HG02610 (cell line): ENCODE measurements around the gene TBC1D9.

Experiments used
- ATAC-seq: cut with Tn5 transposase; IDR thresholded peaks from one replicate; pipeline ENCODE4 v1.9.1; 2021; ENCODE audit warnings: mild to moderate bottlenecking, moderate library complexity; ENCODE audit not compliant: unreplicated experiment

Gene TBC1D9

GRCh38 chr4:140726776-140727500 is 29.2 kb downstream of the TBC1D9 start:
- ATAC-seq, result no peak

GRCh38 chr4:140725556-140725955 is 30.6 kb downstream of the TBC1D9 start:
- no peak for ATAC-seq

GRCh38 chr4:140724760-140725159 is 31.4 kb downstream of the TBC1D9 start:
- ATAC-seq, result no peak

GRCh38 chr4:140720387-140721304 is 35.5 kb downstream of the TBC1D9 start:
- peak; percentile 42 for ATAC-seq

- peak; percentile 46 for ATAC-seq
These were observed 36.5 kb downstream of the TBC1D9 start for GRCh38 chr4:140719686-140720085.

- ATAC-seq, result no peak
These were observed 37.2 kb downstream of the TBC1D9 start for GRCh38 chr4:140719022-140719421.

- ATAC-seq, result no peak
These were observed 37.8 kb downstream of the TBC1D9 start for GRCh38 chr4:140718241-140718952.

GRCh38 chr4:140717313-140717712 is 38.9 kb downstream of the TBC1D9 start:
- ATAC-seq, result no peak

- no peak for ATAC-seq
These were observed 41.1 kb downstream of the TBC1D9 start for GRCh38 chr4:140715119-140715518.

GRCh38 chr4:140711910-140712309 is 44.3 kb downstream of the TBC1D9 start:
- ATAC-seq, result no peak

- no peak for ATAC-seq
These were observed 45.1 kb downstream of the TBC1D9 start for GRCh38 chr4:140710908-140711622.

- no peak for ATAC-seq
These were observed 48.9 kb downstream of the TBC1D9 start for GRCh38 chr4:140707325-140707724.

- ATAC-seq, result no peak
These were observed 49.5 kb downstream of the TBC1D9 start for GRCh38 chr4:140706665-140707064.

- no peak for ATAC-seq
These were observed 49.9 kb downstream of the TBC1D9 start for GRCh38 chr4:140706276-140706625.

- no peak for ATAC-seq
These were observed 50.4 kb downstream of the TBC1D9 start for GRCh38 chr4:140705625-140706275.

- peak; percentile 79 for ATAC-seq
These were observed 51.2 kb downstream of the TBC1D9 start for GRCh38 chr4:140704964-140705363.

- no peak for ATAC-seq
These were observed 51.7 kb downstream of the TBC1D9 start for GRCh38 chr4:140704392-140704960.

GRCh38 chr4:140703463-140703862 is 52.7 kb downstream of the TBC1D9 start:
- no peak for ATAC-seq

- ATAC-seq, result no peak
These were observed 54.0 kb downstream of the TBC1D9 start for GRCh38 chr4:140702096-140702757.
